Panc1 (cell line): ENCODE data around the gene YRDC. TPM values are rescaled to one million over a fixed set of nuclear protein-coding genes. Genes with fewer than 3 reads are reported as not detected.

Source experiments
- ATAC-seq: fragments of 200-7000 bp; cut with Tn5 transposase; 2 replicates; pipeline ENCODE4 v1.9.1; 2020; ENCODE audit warnings: mild to moderate bottlenecking, moderate library complexity
- BruUV-seq: library from RNA; stranded (reverse); fragments of 400-500 nt; replicated peaks from 2 replicates; lab custom pipeline; 2021; lab: Mats Ljungman, UMichigan
- CTCF ChIA-PET: fragments of 300-600 bp; sonication (Branson Sonifier 250); formaldehyde crosslinking; loops from one replicate; lab custom pipeline; 2022; ENCODE audit warnings: antibody characterized with exemption; lab: Charles Lee
- POLR2A ChIA-PET: fragments of 300-600 bp; sonication (Branson Sonifier 250); formaldehyde crosslinking; loops from one replicate; lab custom pipeline; 2022; ENCODE audit warnings: antibody characterized with exemption; lab: Charles Lee
- DNase-seq: peaks from one replicate; pipeline ENCODE4 v3.0.0-alpha.2; 2010; ENCODE audit warnings: low read depth, low spot score
- H3K27ac ChIP-seq: 2 replicates; pipeline ENCODE4 v1.5.1; 2011; ENCODE audit warnings: mild to moderate bottlenecking, low read length, inconsistent platforms
- H3K27me3 ChIP-seq: fragments of 200-500 bp; sonication (Bioruptor generic); 2 replicates; pipeline ENCODE4 v1.6.0; 2014; ENCODE audit warnings: low read length, inconsistent platforms; ENCODE audit not compliant: control insufficient read depth, insufficient read depth
- H3K36me3 ChIP-seq: fragments of 200-500 bp; sonication (Bioruptor generic); 2 replicates; pipeline ENCODE4 v1.5.1; 2014; ENCODE audit warnings: inconsistent platforms, mild to moderate bottlenecking, low read length, moderate library complexity; ENCODE audit not compliant: control insufficient read depth, insufficient read depth
- H3K4me1 ChIP-seq: 2 replicates; pipeline ENCODE4 v1.5.1; 2011; ENCODE audit warnings: inconsistent platforms, mild to moderate bottlenecking, low read length, moderate library complexity; ENCODE audit not compliant: control insufficient read depth, insufficient read depth
- H3K4me3 ChIP-seq, 2 experiments: 2 replicates each; pipeline ENCODE4 v1.5.1; 2011 to 2012; ENCODE audit warnings: low read depth in 2 of 2, low read length in 2 of 2, mild to moderate bottlenecking in 2 of 2, inconsistent platforms in 1 of 2, moderate library complexity in 1 of 2
- H3K9me3 ChIP-seq: fragments of 200-500 bp; sonication (Bioruptor generic); 2 replicates; pipeline ENCODE4 v1.5.1; 2014; ENCODE audit warnings: low read depth, mild to moderate bottlenecking, inconsistent platforms, low read length, moderate library complexity; ENCODE audit not compliant: control insufficient read depth, insufficient read depth
- CTCF ChIP-seq: fragments of 450-650 bp; IDR thresholded peaks from 2 replicates; pipeline ENCODE4 v1.5.1; 2017; ENCODE audit warnings: mild to moderate bottlenecking
- POLR2AphosphoS5 ChIP-seq: IDR thresholded peaks from 2 replicates; pipeline ENCODE4 v1.6.1; 2012; ENCODE audit warnings: mild to moderate bottlenecking, low read depth, low read length, moderate library complexity
- REST ChIP-seq, 2 experiments: IDR thresholded peaks; 2 replicates each; pipeline ENCODE4 v1.6.1; 2011 to 2012; ENCODE audit warnings: low read depth in 2 of 2, control low read depth in 1 of 2, low read length in 1 of 2, mild to moderate bottlenecking in 1 of 2, moderate library complexity in 1 of 2; ENCODE audit not compliant: insufficient read depth in 1 of 2
- SIN3A ChIP-seq: IDR thresholded peaks from 2 replicates; pipeline ENCODE4 v1.6.1; 2012; ENCODE audit warnings: low read depth, mild to moderate bottlenecking, low read length, moderate library complexity, borderline replicate concordance; ENCODE audit not compliant: insufficient read depth
- TCF7L2 ChIP-seq: IDR thresholded peaks from 2 replicates; pipeline ENCODE4 v1.6.1; 2011; ENCODE audit warnings: mild to moderate bottlenecking, low read depth, low read length, inconsistent platforms
- in situ Hi-C: cut with HindIII; loops from 2 replicates; pipeline ENCODE4 v1.10.0; 2016; ENCODE audit warnings: low sequenced_read_pairs, low pct_unique_long_range_greater_than_20kb
- intact Hi-C: fragments of 100-400 bp; cut with micrococcal nuclease; formaldehyde crosslinking; loops from one replicate; pipeline ENCODE4 v1.10.0; 2022; ENCODE audit not compliant: unreplicated experiment
- total RNA-seq: library from RNA; stranded (reverse); gene quantifications from one replicate; pipeline ENCODE4 v1.2.1, GENCODE V29; 2021; ENCODE audit not compliant: unreplicated experiment

YRDC gene
- total RNA-seq, 1 experiment from 2014 or later, result 24.0 TPM

GRCh38 chr1:37811027-37811655 is 3.1 kb upstream of the YRDC start:
- POLR2A ChIA-PET, result no interaction called here
- CTCF ChIA-PET, result no interaction called here
- Histone ChIP-seq H3K4me3 (no peak overlapping the region), H3K4me1 (peaks cover 29% of the 10 kb centered on the region), H3K9me3 (no peaks in the 10 kb centered on the region), H3K36me3 (peaks cover 13% of the 10 kb centered on the region), H3K27me3 (no peaks in the 10 kb centered on the region), H3K27ac (peak overlapping the region; percentile 58; the same call in 1 of the 2 replicates)
- ATAC-seq (peak; percentile 52), DNase-seq (peak; percentile 73)
- TF ChIP-seq REST (IDR thresholded peaks at IDR 0.05; ENCODE audit: insufficient read depth in 1 of 2, low read depth in 2 of 2, low read length in 1 of 2), result no peak
- peak; percentile 96 for TF ChIP-seq CTCF
- no peak for TF ChIP-seq TCF7L2
- intact Hi-C loops, result loop anchor here (1.0 kb wide), 1 partner anchor 49 kb away; no protein-coding TSS in a partner anchor
- in situ Hi-C loops, result no loop called here
- no TSS peak for BruUV-seq

- CTCF ChIA-PET, result no interaction called here
- H3K27ac ChIP-seq, result peak overlapping the region; percentile 58
- in situ Hi-C loops (no loop called here), intact Hi-C loops (no loop called here)
- no TSS peak for BruUV-seq
- peaks cover 19% of the 10 kb centered on the region for H3K36me3 ChIP-seq
- POLR2A ChIA-PET, result no interaction called here
- ATAC-seq (no peak), DNase-seq (no peak)
- TF ChIP-seq SIN3A, result no peak
- TF ChIP-seq REST (IDR thresholded peaks at IDR 0.05; ENCODE audit: insufficient read depth in 1 of 2, low read depth in 2 of 2, low read length in 1 of 2), result no peak
- TF ChIP-seq CTCF, result no peak
- TF ChIP-seq TCF7L2, result no peak
- no peak for TF ChIP-seq POLR2AphosphoS5
- no peaks in the 10 kb centered on the region for H3K27me3 ChIP-seq
- no peaks in the 10 kb centered on the region for H3K9me3 ChIP-seq
- no peak overlapping the region for H3K4me3 ChIP-seq
- H3K4me1 ChIP-seq, result peaks cover 32% of the 10 kb centered on the region
Observed at GRCh38 chr1:37809942-37810341, 1.9 kb upstream of the YRDC start.
